IPS-18c (cell line): ENCODE data around the gene CDC42EP2.

Experiments used
- H3K4me3 ChIP-seq: 2 replicates; pipeline ENCODE4 v1.7.0; 2013; ENCODE audit warnings: low read depth, mild to moderate bottlenecking, low read length, moderate library complexity; ENCODE audit not compliant: insufficient read depth
- H3K9me3 ChIP-seq: one replicate; pipeline ENCODE4 v1.6.1; 2013; ENCODE audit warnings: mild to moderate bottlenecking, low read length, moderate library complexity; ENCODE audit not compliant: control insufficient read depth, insufficient read depth

CDC42EP2 gene, protein sequence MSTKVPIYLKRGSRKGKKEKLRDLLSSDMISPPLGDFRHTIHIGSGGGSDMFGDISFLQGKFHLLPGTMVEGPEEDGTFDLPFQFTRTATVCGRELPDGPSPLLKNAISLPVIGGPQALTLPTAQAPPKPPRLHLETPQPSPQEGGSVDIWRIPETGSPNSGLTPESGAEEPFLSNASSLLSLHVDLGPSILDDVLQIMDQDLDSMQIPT

DNA sequence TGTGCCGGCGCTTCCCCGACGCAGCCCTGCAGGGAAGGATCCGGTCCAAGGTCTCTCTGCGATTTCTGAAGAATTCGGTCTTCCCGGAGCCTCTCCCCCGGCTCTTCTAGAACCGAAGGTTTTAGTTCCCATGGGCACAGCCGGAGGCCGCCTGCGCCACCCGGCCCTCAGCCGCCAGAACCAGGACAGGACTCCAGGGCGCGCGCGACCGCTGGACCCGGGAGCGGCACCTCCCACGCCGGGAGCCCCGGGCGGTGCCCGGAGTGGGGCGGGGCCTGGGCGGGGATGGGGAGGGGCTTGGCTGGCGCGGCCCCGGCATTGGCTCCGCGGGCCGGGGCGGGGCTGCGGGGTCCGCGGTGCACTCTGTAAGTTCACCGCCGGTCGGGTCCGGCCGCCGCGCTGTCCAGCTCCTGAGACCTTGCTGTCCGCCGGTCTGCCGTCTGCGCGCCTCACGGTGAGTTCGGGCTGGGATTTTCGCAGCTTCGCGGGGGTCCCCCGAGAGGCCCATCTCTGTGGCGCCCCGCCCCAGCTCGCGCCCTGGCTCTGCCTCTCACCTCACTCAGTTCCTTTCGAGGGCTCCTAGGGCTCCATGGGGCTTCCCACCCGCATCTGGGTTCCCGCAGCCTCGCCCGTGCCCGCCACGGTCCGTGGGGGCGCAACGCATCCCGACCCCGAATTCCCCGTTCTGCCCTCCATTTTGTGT, at the start of gene CDC42EP2:
TSS of gene CDC42EP2 (plus strand) at position 366 of the 703 bp plus-strand sequence. CDS start 6,033 bp downstream, outside the sequence.
- Histone ChIP-seq H3K4me3 (peak within 1 kb of the TSS; percentile 84), H3K9me3 (no peaks in the 10 kb centered on the region)

DNA sequence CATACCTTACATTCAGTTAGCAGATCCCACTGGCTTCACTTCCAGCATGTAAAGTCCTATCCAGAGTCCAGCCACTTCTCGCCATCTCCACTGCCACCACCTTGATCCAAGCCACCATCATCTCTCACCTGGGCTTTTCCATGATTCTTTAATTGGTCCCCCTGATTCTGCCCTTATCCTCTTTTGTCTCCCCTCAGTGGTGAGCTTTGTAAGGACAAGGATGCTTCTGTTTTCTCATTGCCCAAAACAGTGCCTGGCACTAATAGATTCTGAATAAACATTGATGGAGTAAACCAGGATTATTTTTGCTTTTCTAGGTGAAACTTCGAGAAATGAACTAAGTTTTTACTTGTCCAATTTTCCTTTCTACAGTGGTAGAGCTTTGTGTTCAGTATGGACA, 48.5 kb upstream of the CDC42EP2 start:
- H3K4me3 ChIP-seq = no peak overlapping the region
- no peaks in the 10 kb centered on the region for H3K9me3 ChIP-seq

DNA sequence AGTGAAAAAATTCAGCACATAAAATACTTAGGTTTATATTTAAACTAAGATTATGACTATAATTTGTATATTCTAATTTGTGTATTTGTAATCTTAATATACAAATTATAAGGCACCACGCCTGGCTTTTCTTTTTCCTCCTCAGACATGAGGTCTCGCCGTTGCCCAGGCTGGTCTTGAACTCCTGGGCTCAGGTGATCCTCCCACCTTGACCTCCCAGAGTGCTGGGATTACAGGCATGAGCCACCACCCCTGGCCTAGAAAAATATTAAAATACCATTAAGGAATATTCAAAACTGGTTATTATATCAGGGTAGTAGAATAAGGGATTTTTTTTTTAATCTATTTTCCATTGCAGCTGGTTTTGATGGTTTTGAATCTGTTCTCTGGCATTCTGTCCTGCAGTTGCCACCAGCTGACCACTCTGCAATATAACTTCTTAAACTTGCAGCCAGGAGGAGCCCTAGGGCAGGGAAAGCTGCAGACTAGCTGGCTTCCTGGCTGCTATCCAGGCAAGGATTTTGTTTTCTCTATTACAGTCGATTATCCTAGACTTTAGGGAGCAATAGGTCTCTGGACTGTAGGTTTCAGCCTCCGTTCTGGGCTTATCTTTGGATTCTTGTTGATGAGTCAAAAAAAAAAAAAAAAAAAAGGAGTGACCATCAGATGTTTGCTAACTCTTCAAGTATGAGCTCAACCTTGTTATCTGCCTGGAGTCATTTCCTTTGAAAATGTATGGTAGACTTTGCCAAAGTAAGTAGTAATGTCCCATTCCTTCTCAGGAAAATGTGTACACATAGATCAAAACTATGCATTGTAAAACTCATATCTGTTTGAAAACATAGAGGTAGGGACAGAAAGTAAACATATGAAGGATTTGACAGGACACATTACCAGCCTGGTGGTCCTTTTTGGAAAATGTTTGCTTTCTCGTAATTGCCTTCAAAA, 39.7 kb upstream of the CDC42EP2 start:
- Histone ChIP-seq H3K4me3 (no peak overlapping the region), H3K9me3 (no peaks in the 10 kb centered on the region)

DNA sequence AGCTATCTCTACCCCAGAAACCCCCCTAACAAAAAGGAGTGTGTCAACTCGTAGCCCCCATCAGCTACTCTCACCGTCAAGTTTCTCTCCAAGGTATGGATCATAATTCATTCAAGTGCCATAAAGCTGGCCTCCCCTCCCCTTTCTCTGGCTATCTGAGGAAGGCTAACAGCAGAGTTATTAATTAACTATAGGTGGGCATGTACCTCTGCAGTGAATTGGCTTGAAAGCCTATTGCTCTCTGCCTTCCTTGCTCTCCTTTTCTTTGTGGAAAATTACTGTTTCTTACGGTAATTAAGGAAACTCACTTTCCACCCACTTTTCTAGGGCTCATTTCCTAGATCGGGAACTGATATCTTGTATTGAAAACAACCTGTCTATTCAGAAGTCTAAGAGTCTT, 38.8 kb upstream of the CDC42EP2 start:
- Histone ChIP-seq H3K4me3 (no peak overlapping the region), H3K9me3 (no peaks in the 10 kb centered on the region)

DNA sequence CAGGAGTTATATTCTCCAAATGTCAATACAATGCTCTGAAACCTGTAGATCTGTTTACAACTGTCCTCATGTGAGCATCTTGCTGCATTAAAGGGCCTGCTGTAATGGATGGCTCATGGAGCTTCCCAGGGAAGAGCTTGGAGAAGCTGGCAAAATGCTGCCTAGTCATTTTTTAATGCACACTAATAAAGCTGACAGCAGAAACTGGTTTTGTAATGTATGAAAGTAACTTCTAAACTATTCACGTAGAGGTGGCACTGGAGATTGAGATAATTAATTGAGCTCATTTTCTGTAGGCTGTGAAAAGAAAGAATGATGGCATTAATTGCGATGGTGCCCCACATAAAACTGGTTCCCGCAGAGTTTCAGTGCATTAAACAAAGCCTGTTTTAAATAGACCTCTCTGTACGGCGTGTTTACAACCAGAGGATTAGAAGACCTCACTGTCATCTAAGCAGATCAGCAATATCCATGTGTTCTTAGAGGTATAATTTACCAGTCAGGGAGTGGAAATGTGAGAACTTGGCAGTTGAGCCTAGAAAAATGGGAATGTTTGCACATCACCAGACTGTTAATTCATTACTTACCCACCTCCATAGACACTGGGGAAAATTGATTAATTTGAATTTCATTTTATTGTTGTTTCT, 36.9 kb upstream of the CDC42EP2 start:
- Histone ChIP-seq H3K4me3 (no peak overlapping the region), H3K9me3 (no peaks in the 10 kb centered on the region)

DNA sequence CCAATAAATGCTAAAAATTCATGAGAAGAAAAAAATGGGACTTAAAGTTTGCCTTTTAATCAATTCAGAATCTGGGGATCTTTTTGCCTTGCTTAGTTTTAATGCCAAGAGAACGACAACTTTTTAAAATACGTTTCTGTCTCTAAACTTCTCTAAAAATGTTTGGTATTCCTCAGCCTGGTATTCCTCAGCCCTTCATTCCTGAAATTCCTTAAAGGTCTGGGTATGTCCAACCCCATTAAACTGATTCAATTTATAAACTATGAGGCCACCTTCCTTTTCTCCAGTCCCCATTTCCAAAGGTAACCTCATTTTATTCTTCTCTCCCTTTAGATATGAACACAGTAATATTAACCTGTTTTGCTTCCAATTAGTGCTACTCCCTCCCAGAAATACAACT, 36.3 kb upstream of the CDC42EP2 start:
- no peak overlapping the region for H3K4me3 ChIP-seq
- no peaks in the 10 kb centered on the region for H3K9me3 ChIP-seq

DNA sequence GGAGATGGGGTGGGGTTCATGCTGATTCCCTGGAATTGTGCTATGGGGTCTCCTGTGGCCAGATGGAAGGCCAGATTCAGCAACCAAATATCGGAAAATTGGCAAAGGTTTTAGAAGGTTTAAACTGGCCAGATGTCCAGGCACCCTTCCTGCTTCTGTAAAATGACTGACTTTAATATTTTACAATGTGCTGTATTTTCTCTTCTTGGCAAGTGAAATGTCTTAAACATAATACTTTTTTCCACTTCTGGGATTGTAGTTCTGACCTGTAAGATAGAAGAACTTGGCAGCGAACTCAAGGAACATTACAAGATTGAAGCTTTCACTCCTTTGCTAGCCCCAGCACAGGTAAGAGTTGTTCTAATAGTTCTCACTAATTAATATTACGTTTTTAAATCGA, 35.4 kb upstream of the CDC42EP2 start:
- no peaks in the 10 kb centered on the region for H3K9me3 ChIP-seq
- H3K4me3 ChIP-seq = no peak overlapping the region

DNA sequence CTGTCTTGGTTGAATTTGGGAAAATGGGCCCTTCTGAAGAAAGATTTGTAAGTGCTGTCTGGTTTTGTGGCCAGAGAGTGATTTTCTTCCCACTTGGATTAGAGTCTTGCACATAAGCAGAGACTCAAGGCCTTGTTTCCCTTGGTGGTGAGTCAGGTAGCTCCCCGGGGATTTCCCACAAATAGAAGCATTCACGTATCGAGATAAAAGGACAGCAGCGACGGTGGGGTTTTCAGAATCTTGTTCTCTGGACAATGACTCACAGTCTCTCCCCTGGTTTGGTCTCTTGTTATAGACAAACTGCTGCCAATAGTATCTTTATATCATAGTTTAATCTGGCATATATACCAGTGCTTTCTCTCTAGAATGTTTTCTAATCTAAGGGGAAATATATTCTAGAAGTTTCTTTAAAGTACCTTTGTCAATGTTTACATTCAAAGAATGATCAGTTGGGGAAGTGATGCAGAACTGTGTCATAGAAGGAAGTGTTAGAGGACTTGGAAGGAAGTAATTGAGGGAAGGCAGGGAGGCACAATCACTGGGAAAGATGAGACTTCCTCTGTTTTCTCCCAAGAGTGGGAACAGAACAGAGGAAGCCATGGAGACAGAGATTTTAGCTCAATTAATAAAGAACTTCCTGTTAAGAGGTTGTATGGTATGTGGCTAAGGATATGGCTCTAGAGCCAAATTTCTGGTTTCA, 34.8 kb upstream of the CDC42EP2 start:
- H3K9me3 ChIP-seq = no peaks in the 10 kb centered on the region
- H3K4me3 ChIP-seq = no peak overlapping the region

DNA sequence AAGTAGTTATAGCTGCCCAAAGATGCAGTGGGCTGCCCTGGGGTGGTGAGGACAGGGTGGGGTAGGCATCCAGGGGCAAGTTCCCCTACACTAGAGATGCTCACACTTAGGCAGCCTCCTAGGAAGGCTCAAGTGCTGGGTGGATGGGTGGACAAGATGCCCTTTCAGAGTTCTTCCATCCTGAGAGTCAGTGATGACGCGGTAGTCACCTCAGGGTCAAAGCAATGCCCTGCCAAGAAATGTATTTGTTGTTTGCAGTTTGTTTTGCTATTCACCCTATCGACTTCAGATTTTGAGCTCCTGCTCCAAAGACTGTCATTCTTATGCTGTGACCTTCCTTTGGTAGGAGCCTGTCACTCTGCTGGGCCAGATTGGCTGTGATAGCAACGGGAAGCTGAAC, 34.0 kb upstream of the CDC42EP2 start:
- H3K9me3 ChIP-seq = no peaks in the 10 kb centered on the region
- no peak overlapping the region for H3K4me3 ChIP-seq

DNA sequence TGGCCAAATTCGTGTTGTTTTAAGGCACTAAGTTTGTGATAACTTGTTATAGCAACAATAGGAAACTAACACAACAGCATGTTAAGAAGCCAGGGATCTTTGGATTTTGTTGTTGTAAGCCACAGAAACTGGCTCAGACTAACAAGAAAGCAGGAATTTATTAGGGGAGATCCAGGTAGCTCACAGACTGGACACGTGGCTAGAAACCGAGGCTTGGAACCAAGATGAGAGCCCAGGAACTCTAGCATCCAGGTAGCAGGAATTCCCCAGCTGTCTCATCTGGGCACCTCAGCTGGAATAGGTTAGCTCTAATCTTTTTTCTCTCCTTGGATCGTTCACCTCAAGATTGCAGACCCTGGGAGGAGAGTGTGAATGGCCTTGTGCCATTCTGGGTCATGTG, 28.0 kb upstream of the CDC42EP2 start:
- no peaks in the 10 kb centered on the region for H3K9me3 ChIP-seq
- H3K4me3 ChIP-seq = no peak overlapping the region

DNA sequence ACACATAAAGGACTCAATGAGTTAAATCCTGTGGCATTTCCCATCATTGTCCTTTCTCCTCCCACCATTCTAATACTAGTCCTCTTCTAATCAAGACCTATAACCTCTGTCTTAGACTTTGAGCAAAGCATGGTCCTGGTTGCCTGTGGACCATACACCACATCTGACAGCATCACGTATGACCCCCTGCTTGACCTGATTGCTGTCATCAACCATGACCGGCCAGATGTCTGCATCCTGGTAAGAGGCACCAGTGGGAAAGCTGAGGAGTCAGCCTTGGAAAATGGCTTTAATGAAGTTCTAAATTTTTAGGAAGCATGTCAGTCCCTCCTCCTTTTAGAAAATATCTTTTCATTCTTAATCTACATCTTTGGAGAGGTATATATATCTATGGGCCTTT, 27.1 kb upstream of the CDC42EP2 start:
- Histone ChIP-seq H3K4me3 (no peak overlapping the region), H3K9me3 (no peaks in the 10 kb centered on the region)

DNA sequence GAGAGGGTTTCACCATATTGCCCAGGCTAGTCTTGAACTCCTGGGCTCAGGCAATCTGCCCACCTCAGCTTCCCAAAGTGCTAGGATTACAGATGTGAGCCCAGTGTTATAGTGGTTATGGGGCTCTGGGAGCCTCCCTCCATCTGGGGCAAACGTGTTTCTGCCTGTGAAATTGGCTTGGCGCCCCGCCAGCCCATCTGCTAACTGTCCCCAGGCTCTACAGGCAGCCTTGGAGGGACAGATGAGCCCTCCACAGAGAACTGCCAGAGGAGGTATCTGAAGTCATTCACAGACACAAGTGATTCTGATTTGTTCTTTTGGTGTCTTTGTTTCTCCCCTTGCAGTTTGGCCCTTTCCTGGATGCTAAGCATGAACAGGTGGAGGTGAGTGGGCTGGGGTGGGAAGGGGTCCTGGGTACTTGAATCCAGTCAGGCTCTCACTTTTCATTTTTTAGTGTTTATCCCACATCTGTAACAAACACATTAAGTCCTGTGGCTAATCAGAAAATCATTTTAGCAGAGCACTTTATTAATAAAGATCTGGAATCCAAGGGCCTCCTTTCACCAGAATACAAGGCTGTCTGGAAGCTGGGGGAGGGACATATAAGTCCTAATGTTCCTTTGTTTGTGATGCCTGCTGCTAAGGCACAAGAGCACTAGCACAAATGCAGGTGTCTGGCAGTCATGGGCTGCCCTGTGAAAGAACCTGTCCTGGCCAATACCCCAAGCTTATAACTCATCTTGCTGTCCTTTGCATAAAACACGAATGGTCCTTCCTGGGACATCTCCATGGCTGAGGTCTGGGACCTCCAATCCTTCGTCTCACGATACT, 25.7 kb upstream of the CDC42EP2 start:
- no peak overlapping the region for H3K4me3 ChIP-seq
- no peaks in the 10 kb centered on the region for H3K9me3 ChIP-seq

DNA sequence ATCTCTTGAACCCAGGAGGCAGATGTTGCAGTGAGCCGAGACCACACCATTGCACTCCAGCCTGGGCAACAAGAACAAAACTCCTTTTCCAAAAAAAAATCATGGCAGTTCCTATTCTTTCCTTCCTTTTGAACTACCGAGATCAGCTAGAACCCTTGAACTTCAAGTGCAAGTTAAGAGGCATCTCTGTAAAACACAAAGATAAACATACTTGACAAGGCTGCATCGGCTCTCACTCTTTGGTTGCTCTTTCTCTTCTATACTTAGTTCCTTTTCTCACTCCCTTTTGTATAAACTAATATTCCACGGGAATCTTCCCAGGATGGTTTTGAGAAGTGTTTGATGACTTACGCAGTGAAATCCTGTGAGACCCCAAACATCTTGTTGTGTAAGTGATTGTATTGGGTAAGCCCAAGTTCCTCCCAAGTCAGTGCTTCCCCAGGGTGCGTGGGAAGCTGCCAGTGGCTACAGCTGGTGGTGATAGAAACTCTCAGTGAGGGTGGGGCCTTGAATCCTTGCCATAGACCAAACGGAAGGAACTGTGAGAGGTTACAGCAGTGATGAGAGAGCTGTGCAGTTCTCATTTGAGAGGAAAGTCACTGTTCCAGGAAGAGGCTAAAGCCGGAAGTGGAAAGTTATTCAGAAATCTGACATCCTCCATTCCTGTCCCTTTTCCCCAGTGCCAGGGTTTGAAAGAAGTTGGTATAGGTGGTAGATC, 24.1 kb upstream of the CDC42EP2 start:
- Histone ChIP-seq H3K9me3 (no peaks in the 10 kb centered on the region), H3K4me3 (no peak overlapping the region)

DNA sequence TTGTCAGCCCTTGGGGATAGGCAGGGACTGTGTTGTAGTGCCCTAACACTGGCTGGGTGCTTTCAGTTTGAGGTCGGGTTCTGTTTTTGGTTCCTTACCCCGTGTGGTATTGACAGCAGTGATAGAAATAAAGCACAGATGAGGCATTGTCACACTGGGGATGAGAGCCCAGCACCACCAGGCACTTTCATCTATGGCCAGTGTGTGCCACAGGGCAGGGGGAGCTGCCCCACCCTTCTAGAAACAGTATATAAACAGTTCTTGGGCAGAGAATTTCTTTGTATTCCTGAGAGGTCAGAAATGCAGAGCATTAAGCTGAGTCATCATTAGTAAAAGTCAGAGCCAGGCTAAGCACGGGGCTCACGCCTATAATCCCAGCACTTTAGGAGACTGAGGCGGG, 23.1 kb upstream of the CDC42EP2 start:
- H3K9me3 ChIP-seq = no peaks in the 10 kb centered on the region
- H3K4me3 ChIP-seq = no peak overlapping the region

DNA sequence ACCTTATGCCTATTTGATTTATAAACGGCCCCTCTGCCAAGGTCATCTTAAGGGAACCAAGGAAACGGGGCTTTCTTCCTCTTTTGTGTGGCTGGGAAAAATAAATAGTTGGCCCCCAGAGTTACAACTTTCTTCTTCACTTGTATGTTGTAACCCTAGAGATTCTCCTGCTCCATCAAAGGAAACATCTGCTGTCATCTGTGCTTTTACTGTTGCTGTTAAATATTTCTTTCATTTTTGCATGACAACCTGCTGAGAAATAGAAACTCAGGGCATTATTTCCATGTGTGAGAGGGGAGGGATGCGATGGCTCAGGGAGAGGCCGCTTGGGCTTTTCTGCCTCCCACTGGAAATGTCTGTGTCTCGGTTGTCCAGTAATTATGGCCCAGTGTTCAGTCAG, 21.8 kb upstream of the CDC42EP2 start:
- Histone ChIP-seq H3K4me3 (no peak overlapping the region), H3K9me3 (no peaks in the 10 kb centered on the region)
